Ishikawa (cell line): ENCODE data around the gene PLOD1.

ENCODE experiments used
- CEBPB ChIP-seq: IDR thresholded peaks from 2 replicates; pipeline ENCODE4 v1.6.1; 2012
- CREB1 ChIP-seq: IDR thresholded peaks from 2 replicates; pipeline ENCODE4 v1.6.1; 2012; ENCODE audit warnings: low read depth
- EGR1 ChIP-seq: IDR thresholded peaks from 2 replicates; pipeline ENCODE4 v1.6.1; 2012
- EP300 ChIP-seq: IDR thresholded peaks from 2 replicates; pipeline ENCODE4 v1.6.1; 2012; ENCODE audit warnings: borderline replicate concordance
- RAD21 ChIP-seq: IDR thresholded peaks from 2 replicates; pipeline ENCODE4 v1.6.1; 2012; ENCODE audit warnings: low read depth
- TAF1 ChIP-seq: IDR thresholded peaks from 2 replicates; pipeline ENCODE4 v1.6.1; 2012; ENCODE audit warnings: low read depth, mild to moderate bottlenecking
- TCF12 ChIP-seq: IDR thresholded peaks from 2 replicates; pipeline ENCODE4 v1.6.1; 2012; ENCODE audit warnings: low read depth
- YY1 ChIP-seq: IDR thresholded peaks from 2 replicates; pipeline ENCODE4 v1.6.1; 2012; ENCODE audit warnings: low read depth
- TF ChIP-seq, protein P1 (sequence below): IDR thresholded peaks from 2 replicates; pipeline ENCODE4 v1.6.1; 2012
- TF ChIP-seq, protein P2 (sequence below): IDR thresholded peaks from 2 replicates; pipeline ENCODE4 v1.6.1; 2012; ENCODE audit warnings: low read depth, mild to moderate bottlenecking

DNA sequence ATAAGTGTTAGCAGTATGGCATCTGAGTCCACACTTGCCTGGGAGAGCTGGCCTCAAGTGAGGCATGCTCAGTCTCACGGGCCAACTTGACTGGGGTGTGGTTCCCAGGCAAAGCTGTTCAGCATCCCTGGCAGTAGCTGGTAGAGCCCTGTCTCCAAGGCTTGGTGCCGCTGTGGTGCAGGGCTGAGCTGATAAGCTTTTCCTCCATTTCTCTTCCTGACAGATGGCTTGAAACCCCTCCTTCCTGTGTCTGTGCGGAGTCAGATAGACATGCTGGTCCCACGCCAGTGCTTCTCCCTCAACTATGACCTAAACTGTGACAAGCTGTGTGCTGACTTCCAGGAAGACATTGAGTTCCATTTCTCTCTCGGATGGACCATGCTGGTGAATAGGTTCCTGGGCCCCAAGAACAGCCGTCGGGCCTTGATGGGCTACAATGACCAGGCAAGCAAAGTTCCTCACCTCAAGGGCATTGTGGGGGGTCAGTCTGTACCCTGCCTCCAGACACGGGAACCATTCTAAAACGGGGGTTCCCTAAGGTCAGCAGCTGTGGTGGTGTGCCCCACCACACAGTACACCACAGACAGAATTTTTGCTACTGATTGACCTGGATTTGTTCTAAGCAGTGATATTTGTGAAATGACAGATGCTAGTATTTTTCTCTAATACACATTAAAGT, 71.1 kb downstream of the PLOD1 start:
- TF ChIP-seq, protein P1, sequence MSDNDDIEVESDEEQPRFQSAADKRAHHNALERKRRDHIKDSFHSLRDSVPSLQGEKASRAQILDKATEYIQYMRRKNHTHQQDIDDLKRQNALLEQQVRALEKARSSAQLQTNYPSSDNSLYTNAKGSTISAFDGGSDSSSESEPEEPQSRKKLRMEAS: no peak
- TF ChIP-seq EP300 (no peak), CEBPB (no peak), TCF12 (no peak), RAD21 (no peak), TAF1 (no peak), YY1 (no peak), CREB1 (no peak), EGR1 (no peak)
- TF ChIP-seq, protein P2, sequence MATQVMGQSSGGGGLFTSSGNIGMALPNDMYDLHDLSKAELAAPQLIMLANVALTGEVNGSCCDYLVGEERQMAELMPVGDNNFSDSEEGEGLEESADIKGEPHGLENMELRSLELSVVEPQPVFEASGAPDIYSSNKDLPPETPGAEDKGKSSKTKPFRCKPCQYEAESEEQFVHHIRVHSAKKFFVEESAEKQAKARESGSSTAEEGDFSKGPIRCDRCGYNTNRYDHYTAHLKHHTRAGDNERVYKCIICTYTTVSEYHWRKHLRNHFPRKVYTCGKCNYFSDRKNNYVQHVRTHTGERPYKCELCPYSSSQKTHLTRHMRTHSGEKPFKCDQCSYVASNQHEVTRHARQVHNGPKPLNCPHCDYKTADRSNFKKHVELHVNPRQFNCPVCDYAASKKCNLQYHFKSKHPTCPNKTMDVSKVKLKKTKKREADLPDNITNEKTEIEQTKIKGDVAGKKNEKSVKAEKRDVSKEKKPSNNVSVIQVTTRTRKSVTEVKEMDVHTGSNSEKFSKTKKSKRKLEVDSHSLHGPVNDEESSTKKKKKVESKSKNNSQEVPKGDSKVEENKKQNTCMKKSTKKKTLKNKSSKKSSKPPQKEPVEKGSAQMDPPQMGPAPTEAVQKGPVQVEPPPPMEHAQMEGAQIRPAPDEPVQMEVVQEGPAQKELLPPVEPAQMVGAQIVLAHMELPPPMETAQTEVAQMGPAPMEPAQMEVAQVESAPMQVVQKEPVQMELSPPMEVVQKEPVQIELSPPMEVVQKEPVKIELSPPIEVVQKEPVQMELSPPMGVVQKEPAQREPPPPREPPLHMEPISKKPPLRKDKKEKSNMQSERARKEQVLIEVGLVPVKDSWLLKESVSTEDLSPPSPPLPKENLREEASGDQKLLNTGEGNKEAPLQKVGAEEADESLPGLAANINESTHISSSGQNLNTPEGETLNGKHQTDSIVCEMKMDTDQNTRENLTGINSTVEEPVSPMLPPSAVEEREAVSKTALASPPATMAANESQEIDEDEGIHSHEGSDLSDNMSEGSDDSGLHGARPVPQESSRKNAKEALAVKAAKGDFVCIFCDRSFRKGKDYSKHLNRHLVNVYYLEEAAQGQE: no peak
